ENCODE measurements around the gene S100PBP.

The S100PBP gene

GRCh38 chr1:32886828-32887414 lies 69.5 kb downstream of the S100PBP start:
- DNase-seq (ENCODE audit: low spot score) = no peak

GRCh38 chr1:32887623-32888022 lies 70.2 kb downstream of the S100PBP start:
- no peak for DNase-seq (ENCODE audit: low spot score)

GRCh38 chr1:32888134-32888533 lies 70.7 kb downstream of the S100PBP start:
- no peak for DNase-seq (ENCODE audit: low spot score)

GRCh38 chr1:32888677-32889420 lies 71.4 kb downstream of the S100PBP start:
- DNase-seq (ENCODE audit: low spot score) = no peak

GRCh38 chr1:32889731-32890278 lies 72.4 kb downstream of the S100PBP start:
- no peak for DNase-seq (ENCODE audit: low spot score)

GRCh38 chr1:32890516-32891240 lies 73.2 kb downstream of the S100PBP start:
- no peak for DNase-seq (ENCODE audit: low spot score)

GRCh38 chr1:32891241-32891570 lies 73.8 kb downstream of the S100PBP start:
- no peak for DNase-seq (ENCODE audit: low spot score)

GRCh38 chr1:32891630-32892029 lies 74.2 kb downstream of the S100PBP start:
- no peak for DNase-seq (ENCODE audit: low spot score)

- peak; percentile 61 for DNase-seq (ENCODE audit: low spot score)
Observed at GRCh38 chr1:32892368-32893197, 75.1 kb downstream of the S100PBP start.

- no peak for DNase-seq (ENCODE audit: low spot score)
Observed at GRCh38 chr1:32893198-32894018, 76.0 kb downstream of the S100PBP start.

GRCh38 chr1:32894019-32894600 lies 76.7 kb downstream of the S100PBP start:
- DNase-seq (ENCODE audit: low spot score) = no peak

- DNase-seq (ENCODE audit: low spot score) = no peak
Observed at GRCh38 chr1:32894681-32895080, 77.2 kb downstream of the S100PBP start.

- no peak for DNase-seq (ENCODE audit: low spot score)
Observed at GRCh38 chr1:32895325-32896215, 78.1 kb downstream of the S100PBP start.

- no peak for DNase-seq (ENCODE audit: low spot score)
Observed at GRCh38 chr1:32896451-32896850, 79.0 kb downstream of the S100PBP start.

- no peak for DNase-seq (ENCODE audit: low spot score)
Observed at GRCh38 chr1:32897082-32898049, 79.9 kb downstream of the S100PBP start.

GRCh38 chr1:32898056-32898455 lies 80.6 kb downstream of the S100PBP start:
- DNase-seq (ENCODE audit: low spot score) = no peak

- no peak for DNase-seq (ENCODE audit: low spot score)
Observed at GRCh38 chr1:32898958-32899357, 81.5 kb downstream of the S100PBP start.

Measured in SK-N-DZ (cell line).